Activated naive CD8-positive, alpha-beta T cell treated with anti-CD3 and anti-CD28 coated beads for 36 hours (primary cell): Measurements from ENCODE around the gene FAT4. TPM values are rescaled to one million over a fixed set of nuclear protein-coding genes. Genes with fewer than 3 reads are reported as not detected.

ENCODE experiments used
- DNase-seq: peaks from one replicate; pipeline ENCODE4 v3.0.0; 2021
- H3K27ac Mint-ChIP-seq: one replicate; pipeline ENCODE4 v1.8.0; 2022; ENCODE audit warnings: mild to moderate bottlenecking, moderate library complexity, mixed read lengths
- H3K27me3 Mint-ChIP-seq: one replicate; pipeline ENCODE4 v1.8.0; 2022; ENCODE audit warnings: mild to moderate bottlenecking, mixed read lengths
- H3K36me3 Mint-ChIP-seq: one replicate; pipeline ENCODE4 v1.8.0; 2021; ENCODE audit warnings: mild to moderate bottlenecking, mixed read lengths
- H3K4me1 Mint-ChIP-seq: one replicate; pipeline ENCODE4 v1.8.0; 2021; ENCODE audit warnings: mixed read lengths
- H3K4me3 Mint-ChIP-seq: one replicate; pipeline ENCODE4 v1.8.0; 2022; ENCODE audit warnings: mild to moderate bottlenecking, moderate library complexity, mixed read lengths
- H3K9me3 Mint-ChIP-seq: one replicate; pipeline ENCODE4 v1.8.0; 2022; ENCODE audit warnings: mixed read lengths
- total RNA-seq, 2 experiments: library from RNA; stranded (reverse); gene quantifications; one replicate each; pipeline ENCODE4 v1.2.3, GENCODE V29; 2021

FAT4 gene
- total RNA-seq, 2 experiments from 2014 or later, result not detected

GRCh38 chr4:125346616-125347015, 31.9 kb downstream of the FAT4 start:
- Mint-ChIP-seq H3K4me3 (no peak overlapping the region), H3K27ac (no peak overlapping the region), H3K9me3 (no peaks in the 10 kb centered on the region), H3K36me3 (no peaks in the 10 kb centered on the region), H3K27me3 (no peaks in the 10 kb centered on the region), H3K4me1 (no peaks in the 10 kb centered on the region)
- DNase-seq, result no peak

GRCh38 chr4:125350470-125351135, 35.8 kb downstream of the FAT4 start:
- Mint-ChIP-seq H3K9me3 (no peaks in the 10 kb centered on the region), H3K4me3 (no peak overlapping the region), H3K27ac (no peak overlapping the region), H3K27me3 (no peaks in the 10 kb centered on the region), H3K36me3 (no peaks in the 10 kb centered on the region), H3K4me1 (no peaks in the 10 kb centered on the region)
- DNase-seq, result no peak

GRCh38 chr4:125352521-125352920, 37.8 kb downstream of the FAT4 start:
- Mint-ChIP-seq H3K27ac (no peak overlapping the region), H3K9me3 (peaks cover 1% of the 10 kb centered on the region)

GRCh38 chr4:125353131-125353530, 38.4 kb downstream of the FAT4 start:
- H3K27me3 Mint-ChIP-seq, result no peaks in the 10 kb centered on the region
- no peak overlapping the region for H3K4me3 Mint-ChIP-seq
- no peaks in the 10 kb centered on the region for H3K4me1 Mint-ChIP-seq
- H3K36me3 Mint-ChIP-seq, result no peaks in the 10 kb centered on the region
- no peak overlapping the region for H3K27ac Mint-ChIP-seq
- peaks cover 1% of the 10 kb centered on the region for H3K9me3 Mint-ChIP-seq
- DNase-seq, result no peak

More at GRCh38 chr4:125352521-125352920, 37.8 kb downstream of the FAT4 start:
- no peak for DNase-seq
- H3K27me3 Mint-ChIP-seq, result no peaks in the 10 kb centered on the region
- H3K36me3 Mint-ChIP-seq, result no peaks in the 10 kb centered on the region
- no peak overlapping the region for H3K4me3 Mint-ChIP-seq
- H3K4me1 Mint-ChIP-seq, result no peaks in the 10 kb centered on the region

GRCh38 chr4:125355791-125356190, 41.0 kb downstream of the FAT4 start:
- H3K27ac Mint-ChIP-seq, result no peak overlapping the region
- no peaks in the 10 kb centered on the region for H3K27me3 Mint-ChIP-seq
- H3K4me3 Mint-ChIP-seq, result no peak overlapping the region
- peaks cover 1% of the 10 kb centered on the region for H3K9me3 Mint-ChIP-seq
- no peak for DNase-seq
- H3K4me1 Mint-ChIP-seq, result no peaks in the 10 kb centered on the region
- H3K36me3 Mint-ChIP-seq, result no peaks in the 10 kb centered on the region

- H3K4me3 Mint-ChIP-seq, result no peak overlapping the region
- DNase-seq, result no peak
- H3K4me1 Mint-ChIP-seq, result no peaks in the 10 kb centered on the region
- peaks cover 1% of the 10 kb centered on the region for H3K9me3 Mint-ChIP-seq
- no peaks in the 10 kb centered on the region for H3K36me3 Mint-ChIP-seq
- no peaks in the 10 kb centered on the region for H3K27me3 Mint-ChIP-seq
- H3K27ac Mint-ChIP-seq, result no peak overlapping the region
These were observed 42.9 kb downstream of the FAT4 start for GRCh38 chr4:125357675-125358074.

- no peaks in the 10 kb centered on the region for H3K27me3 Mint-ChIP-seq
- no peaks in the 10 kb centered on the region for H3K4me1 Mint-ChIP-seq
- H3K9me3 Mint-ChIP-seq, result peaks cover 1% of the 10 kb centered on the region
- no peaks in the 10 kb centered on the region for H3K36me3 Mint-ChIP-seq
- no peak overlapping the region for H3K4me3 Mint-ChIP-seq
- H3K27ac Mint-ChIP-seq, result no peak overlapping the region
- DNase-seq, result no peak
These were observed 43.7 kb downstream of the FAT4 start for GRCh38 chr4:125358453-125358852.

GRCh38 chr4:125359363-125359762, 44.6 kb downstream of the FAT4 start:
- Mint-ChIP-seq H3K27ac (no peak overlapping the region), H3K9me3 (peaks cover 1% of the 10 kb centered on the region), H3K4me3 (no peak overlapping the region), H3K27me3 (no peaks in the 10 kb centered on the region), H3K36me3 (no peaks in the 10 kb centered on the region), H3K4me1 (no peaks in the 10 kb centered on the region)
- no peak for DNase-seq

GRCh38 chr4:125359960-125360634, 45.3 kb downstream of the FAT4 start:
- no peaks in the 10 kb centered on the region for H3K27me3 Mint-ChIP-seq
- no peak overlapping the region for H3K27ac Mint-ChIP-seq
- H3K36me3 Mint-ChIP-seq, result no peaks in the 10 kb centered on the region
- H3K9me3 Mint-ChIP-seq, result peaks cover 3% of the 10 kb centered on the region
- H3K4me3 Mint-ChIP-seq, result no peak overlapping the region
- H3K4me1 Mint-ChIP-seq, result no peaks in the 10 kb centered on the region
- no peak for DNase-seq

- no peak overlapping the region for H3K27ac Mint-ChIP-seq
- H3K9me3 Mint-ChIP-seq, result peaks cover 3% of the 10 kb centered on the region
- no peaks in the 10 kb centered on the region for H3K4me1 Mint-ChIP-seq
- H3K4me3 Mint-ChIP-seq, result no peak overlapping the region
- H3K36me3 Mint-ChIP-seq, result no peaks in the 10 kb centered on the region
- no peak for DNase-seq
- H3K27me3 Mint-ChIP-seq, result no peaks in the 10 kb centered on the region
These were observed 46.0 kb downstream of the FAT4 start for GRCh38 chr4:125360727-125361126.
